Measurements from ENCODE around the gene ITGA1.

Gene ITGA1

DNA sequence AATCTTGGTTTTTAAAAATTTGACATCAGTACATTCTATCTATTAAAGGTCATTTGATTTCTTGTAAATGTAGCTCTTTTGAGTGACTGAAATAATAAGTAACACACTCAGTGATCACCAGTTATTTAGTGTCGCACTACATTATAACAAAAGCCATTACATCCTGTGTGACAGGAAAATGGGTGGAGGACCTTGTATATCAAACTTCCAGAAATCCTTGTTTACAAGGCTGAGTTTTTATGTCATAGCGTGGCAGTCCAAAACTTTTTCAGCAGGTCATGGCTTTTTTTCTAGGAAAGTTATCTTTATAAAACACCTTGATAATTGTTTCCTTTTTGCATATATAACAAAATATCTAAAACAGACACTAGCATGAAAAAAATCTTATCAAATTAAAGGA is 14.4 kb upstream of the ITGA1 start:
- TF ChIP-seq, protein P1, sequence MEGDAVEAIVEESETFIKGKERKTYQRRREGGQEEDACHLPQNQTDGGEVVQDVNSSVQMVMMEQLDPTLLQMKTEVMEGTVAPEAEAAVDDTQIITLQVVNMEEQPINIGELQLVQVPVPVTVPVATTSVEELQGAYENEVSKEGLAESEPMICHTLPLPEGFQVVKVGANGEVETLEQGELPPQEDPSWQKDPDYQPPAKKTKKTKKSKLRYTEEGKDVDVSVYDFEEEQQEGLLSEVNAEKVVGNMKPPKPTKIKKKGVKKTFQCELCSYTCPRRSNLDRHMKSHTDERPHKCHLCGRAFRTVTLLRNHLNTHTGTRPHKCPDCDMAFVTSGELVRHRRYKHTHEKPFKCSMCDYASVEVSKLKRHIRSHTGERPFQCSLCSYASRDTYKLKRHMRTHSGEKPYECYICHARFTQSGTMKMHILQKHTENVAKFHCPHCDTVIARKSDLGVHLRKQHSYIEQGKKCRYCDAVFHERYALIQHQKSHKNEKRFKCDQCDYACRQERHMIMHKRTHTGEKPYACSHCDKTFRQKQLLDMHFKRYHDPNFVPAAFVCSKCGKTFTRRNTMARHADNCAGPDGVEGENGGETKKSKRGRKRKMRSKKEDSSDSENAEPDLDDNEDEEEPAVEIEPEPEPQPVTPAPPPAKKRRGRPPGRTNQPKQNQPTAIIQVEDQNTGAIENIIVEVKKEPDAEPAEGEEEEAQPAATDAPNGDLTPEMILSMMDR (conservative IDR thresholded peaks at IDR 0.05) = no peak
- no peak overlapping the region for H3K27ac ChIP-seq

DNA sequence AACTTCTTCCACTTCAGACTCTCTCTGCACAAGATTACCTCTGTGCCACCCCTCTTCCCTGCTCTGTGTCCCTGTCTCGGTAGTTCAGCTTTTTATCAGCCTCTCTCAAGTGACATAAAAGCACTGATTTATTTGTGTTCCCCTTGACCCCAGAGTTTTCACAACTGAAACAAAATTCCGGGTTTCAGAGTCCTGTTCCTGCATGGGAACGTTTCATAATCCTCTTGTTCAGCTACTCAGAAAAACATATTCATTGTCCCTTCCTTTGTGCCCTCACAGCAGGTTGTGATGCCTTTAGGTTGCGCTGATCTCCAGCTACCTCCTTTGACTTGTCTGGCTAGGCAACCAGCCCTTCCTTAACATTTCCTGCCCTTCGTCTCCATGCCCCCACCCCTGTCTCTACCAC is 13.7 kb upstream of the ITGA1 start:
- TF ChIP-seq, protein P1 (conservative IDR thresholded peaks at IDR 0.05) = no peak
- H3K27ac ChIP-seq = no peak overlapping the region

DNA sequence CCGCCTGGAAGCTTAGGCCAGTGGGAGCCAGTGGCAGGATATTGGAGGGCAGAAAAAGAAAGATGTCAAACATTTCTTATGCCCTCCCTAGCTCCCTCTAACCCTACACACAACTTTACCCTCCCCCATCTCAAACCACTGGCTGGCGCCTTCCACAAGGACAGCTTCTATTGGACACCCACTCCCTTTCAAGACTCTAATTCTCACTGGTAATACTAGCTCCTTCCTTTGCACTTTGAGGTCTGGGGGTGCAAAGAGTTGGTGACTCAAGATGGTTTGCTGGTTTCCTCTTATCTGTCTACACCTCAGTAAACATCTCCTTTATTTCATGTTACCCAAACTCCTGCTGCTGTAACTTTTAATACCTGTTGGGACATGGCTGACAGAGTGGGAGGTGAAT is 11.6 kb upstream of the ITGA1 start:
- TF ChIP-seq, protein P1 (conservative IDR thresholded peaks at IDR 0.05) = no peak

DNA sequence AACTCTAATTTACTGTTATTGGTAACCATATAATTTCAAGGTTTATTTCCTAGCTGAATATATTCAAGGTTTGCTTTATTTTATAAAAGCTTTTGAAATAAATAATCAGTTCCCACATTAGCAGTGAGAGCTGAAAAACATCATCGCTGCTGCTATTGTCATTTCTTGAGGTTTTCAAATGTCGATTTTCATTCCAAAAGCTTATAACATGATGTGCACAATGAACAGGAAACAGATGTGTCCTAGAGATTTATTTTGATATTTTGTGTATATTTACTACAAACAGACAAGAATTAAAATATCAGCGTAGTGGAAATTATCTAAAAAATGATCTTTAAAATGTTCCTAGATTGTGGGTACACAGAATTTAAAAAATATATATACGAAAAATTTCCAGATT is 10.5 kb upstream of the ITGA1 start:
- TF ChIP-seq, protein P1 (conservative IDR thresholded peaks at IDR 0.05) = no peak
- no peak overlapping the region for H3K27ac ChIP-seq

More for the DNA sequence above, 11.6 kb upstream of the ITGA1 start:
- no peak overlapping the region for H3K27ac ChIP-seq

DNA sequence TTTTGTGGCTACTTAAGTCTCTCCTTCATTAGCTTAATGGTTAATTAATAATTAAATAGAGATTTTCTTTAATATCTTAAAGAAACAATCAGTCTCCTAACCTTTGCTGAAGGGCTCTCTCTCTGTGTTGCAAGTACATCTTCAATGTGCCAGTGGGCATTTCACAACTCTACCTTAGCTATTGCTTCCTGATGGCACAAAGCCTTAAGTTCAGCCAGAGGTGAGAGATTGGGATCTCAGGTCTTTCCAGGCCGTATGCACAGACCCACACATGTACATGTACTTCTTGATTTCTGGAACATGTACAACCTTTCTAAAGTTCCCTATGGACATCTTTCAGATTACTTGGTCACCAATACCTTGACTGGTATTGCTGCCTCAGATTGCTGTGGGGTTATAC is 8.9 kb upstream of the ITGA1 start:
- TF ChIP-seq, protein P1 (conservative IDR thresholded peaks at IDR 0.05) = no peak

DNA sequence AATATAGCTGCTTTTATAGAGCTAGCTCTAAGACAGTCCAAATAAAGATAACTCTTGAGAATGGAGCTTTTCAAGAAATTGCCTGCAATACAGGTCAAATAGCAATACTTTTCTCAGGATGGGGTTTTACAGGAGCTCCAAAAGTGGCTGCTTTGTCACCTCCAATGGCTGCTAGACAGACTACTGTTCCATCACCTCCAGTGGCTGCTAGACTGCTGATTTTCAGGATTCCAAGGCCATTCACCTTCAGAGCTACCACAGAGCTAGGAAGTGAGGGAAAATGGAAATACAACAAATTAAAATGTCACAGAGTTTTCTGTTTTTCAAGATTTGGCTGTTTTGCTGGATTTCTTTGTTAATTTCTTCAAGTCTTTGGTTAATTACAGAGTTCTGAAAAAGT is 8.5 kb upstream of the ITGA1 start:
- TF ChIP-seq, protein P1 (conservative IDR thresholded peaks at IDR 0.05) = no peak
- H3K27ac ChIP-seq = no peak overlapping the region

More for the DNA sequence above, 8.9 kb upstream of the ITGA1 start:
- no peak overlapping the region for H3K27ac ChIP-seq

DNA sequence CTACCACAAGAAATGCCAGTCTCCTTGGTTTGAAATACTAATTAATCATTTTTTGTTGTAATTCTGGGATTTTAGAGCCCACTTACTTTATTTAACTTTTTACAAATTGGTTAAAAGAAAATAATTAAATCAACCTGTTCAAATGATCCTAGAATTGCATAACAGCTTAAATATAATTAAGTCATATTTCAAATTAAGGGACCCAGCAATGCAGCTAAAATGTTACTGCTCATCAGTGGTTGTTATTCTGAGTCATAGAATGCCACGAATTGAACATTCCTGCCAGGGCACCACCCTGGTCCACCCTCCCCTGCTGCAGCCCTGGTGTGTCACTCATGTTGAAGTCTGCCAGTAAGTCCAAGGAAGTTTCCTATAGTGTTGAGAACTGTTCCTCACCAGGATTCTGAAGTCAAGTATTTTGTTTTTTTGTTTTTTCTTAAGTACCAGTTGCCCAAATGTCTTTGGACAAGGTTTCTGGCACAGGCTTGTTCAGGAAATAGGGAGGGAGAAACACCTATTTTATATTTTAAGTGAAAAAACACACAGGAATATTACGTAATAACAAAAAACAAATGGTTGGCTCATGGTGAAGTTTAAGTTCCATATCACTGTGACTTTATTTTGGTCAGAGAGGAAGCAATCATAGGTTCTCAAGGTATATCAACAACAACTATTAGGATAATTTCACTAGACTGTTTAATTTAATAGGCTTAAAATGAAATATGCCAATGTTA is 4.3 kb upstream of the ITGA1 start:
- TF ChIP-seq, protein P1 (conservative IDR thresholded peaks at IDR 0.05) = no peak
- H3K27ac ChIP-seq = no peak overlapping the region
